SK-N-SH treated with all-trans-retinoic acid at 6 μM for 48 hours (cell line): ENCODE measurements around the gene BICD1.

Experiments used
- ATAC-seq: fragments of 200-7000 bp; cut with Tn5 transposase; 3 replicates; pipeline ENCODE4 v1.9.1; 2020; ENCODE audit warnings: mild to moderate bottlenecking, moderate library complexity
- ARNTL ChIP-seq: fragments of 450-650 bp; formaldehyde crosslinking; IDR thresholded peaks from 2 replicates; pipeline ENCODE4 v1.5.0; 2020; ENCODE audit warnings: low read depth, mild to moderate bottlenecking, moderate library complexity, borderline replicate concordance
- BACH2 ChIP-seq: fragments of 250-450 bp; sonication (Bioruptor Pico); IDR thresholded peaks from 2 replicates; pipeline ENCODE4 v1.9.0; 2021; ENCODE audit warnings: mild to moderate bottlenecking, borderline replicate concordance
- CREB5 ChIP-seq: fragments of 250-450 bp; sonication (Bioruptor Pico); IDR thresholded peaks from 2 replicates; pipeline ENCODE4 v1.5.1; 2020; ENCODE audit warnings: low read depth, mild to moderate bottlenecking, moderate library complexity
- CSDC2 ChIP-seq: fragments of 250-450 bp; sonication (Bioruptor Pico); IDR thresholded peaks from 2 replicates; pipeline ENCODE4 v1.5.0; 2020; ENCODE audit warnings: mild to moderate bottlenecking, moderate library complexity
- ESRRG ChIP-seq: fragments of 250-450 bp; sonication (Bioruptor Pico); IDR thresholded peaks from 2 replicates; pipeline ENCODE4 v1.6.1; 2021; ENCODE audit warnings: mild to moderate bottlenecking
- GLIS3 ChIP-seq: fragments of 250-450 bp; sonication (Bioruptor Pico); IDR thresholded peaks from 2 replicates; pipeline ENCODE4 v1.5.0; 2020; ENCODE audit warnings: mild to moderate bottlenecking, moderate library complexity
- ISL1 ChIP-seq: fragments of 250-450 bp; sonication (Bioruptor Pico); IDR thresholded peaks from 2 replicates; pipeline ENCODE4 v2.1.2; 2022; ENCODE audit warnings: mild to moderate bottlenecking, moderate library complexity
- OSR1 ChIP-seq: fragments of 250-450 bp; sonication (Bioruptor Pico); IDR thresholded peaks from 2 replicates; pipeline ENCODE4 v1.8.0; 2022; ENCODE audit warnings: moderate library complexity, mild to moderate bottlenecking, inconsistent platforms
- PATZ1 ChIP-seq: fragments of 250-450 bp; sonication (Bioruptor Pico); IDR thresholded peaks from 2 replicates; pipeline ENCODE4 v1.8.0; 2020; ENCODE audit warnings: mild to moderate bottlenecking, moderate library complexity, borderline replicate concordance
- PPARA ChIP-seq: fragments of 250-450 bp; sonication (Bioruptor Pico); IDR thresholded peaks from 2 replicates; pipeline ENCODE4 v1.5.0; 2020; ENCODE audit warnings: mild to moderate bottlenecking, borderline replicate concordance
- RARB ChIP-seq: fragments of 250-450 bp; sonication (Bioruptor Pico); IDR thresholded peaks from 2 replicates; pipeline ENCODE4 v1.8.0; 2021; ENCODE audit warnings: mild to moderate bottlenecking, moderate library complexity
- SNAI2 ChIP-seq: fragments of 250-450 bp; sonication (Bioruptor Pico); IDR thresholded peaks from 2 replicates; pipeline ENCODE4 v1.5.0; 2020; ENCODE audit warnings: mild to moderate bottlenecking, moderate library complexity
- TCF4 ChIP-seq: fragments of 250-450 bp; sonication (Bioruptor Pico); IDR thresholded peaks from 2 replicates; pipeline ENCODE4 v1.8.0; 2021; ENCODE audit warnings: mild to moderate bottlenecking, moderate library complexity, borderline replicate concordance
- TOX ChIP-seq: fragments of 250-450 bp; sonication (Bioruptor Pico); IDR thresholded peaks from 2 replicates; pipeline ENCODE4 v1.8.0; 2021; ENCODE audit warnings: mild to moderate bottlenecking, moderate library complexity, borderline replicate concordance
- TSHZ2 ChIP-seq: fragments of 250-450 bp; sonication (Bioruptor Pico); IDR thresholded peaks from 2 replicates; pipeline ENCODE4 v1.5.0; 2020; ENCODE audit warnings: mild to moderate bottlenecking, moderate library complexity
- ZC3H10 ChIP-seq: fragments of 250-450 bp; sonication (Bioruptor Pico); IDR thresholded peaks from 2 replicates; pipeline ENCODE4 v1.5.1; 2021; ENCODE audit warnings: mild to moderate bottlenecking, moderate library complexity
- ZFP3 ChIP-seq: fragments of 250-450 bp; sonication (Bioruptor Pico); IDR thresholded peaks from 2 replicates; pipeline ENCODE4 v1.5.0; 2020; ENCODE audit warnings: mild to moderate bottlenecking, moderate library complexity
- ZFP30 ChIP-seq: fragments of 450-650 bp; formaldehyde crosslinking; IDR thresholded peaks from 2 replicates; pipeline ENCODE4 v1.5.0; 2022; ENCODE audit warnings: mild to moderate bottlenecking, moderate library complexity
- ZNF565 ChIP-seq: fragments of 450-650 bp; formaldehyde crosslinking; conservative IDR thresholded peaks from 2 replicates; pipeline ENCODE4 v1.5.0; 2020; ENCODE audit warnings: low read depth, mild to moderate bottlenecking, moderate library complexity
- ZNF70 ChIP-seq: fragments of 450-650 bp; formaldehyde crosslinking; IDR thresholded peaks from 2 replicates; pipeline ENCODE4 v1.5.0; 2020; ENCODE audit warnings: mild to moderate bottlenecking, moderate library complexity
- ZNF8 ChIP-seq: fragments of 450-650 bp; formaldehyde crosslinking; IDR thresholded peaks from 2 replicates; pipeline ENCODE4 v1.5.0; 2020; ENCODE audit warnings: mild to moderate bottlenecking, moderate library complexity
- TF ChIP-seq, protein P1 (sequence below): fragments of 250-450 bp; sonication (Bioruptor Pico); IDR thresholded peaks from 2 replicates; pipeline ENCODE4 v1.8.0; 2021; ENCODE audit warnings: low read depth, mild to moderate bottlenecking, moderate library complexity, borderline replicate concordance
- TF ChIP-seq, protein P2 (sequence below): fragments of 250-450 bp; sonication (Bioruptor Pico); IDR thresholded peaks from 2 replicates; pipeline ENCODE4 v1.5.1; 2021; ENCODE audit warnings: mild to moderate bottlenecking, moderate library complexity

BICD1 gene

GRCh38 chr12:32105986-32106516 is 596 bp upstream of the BICD1 start:
- no peak for ATAC-seq
- TF ChIP-seq CSDC2 (CRISPR knock-in tag) (no peak), ISL1 (no peak), ESRRG (CRISPR knock-in tag) (no peak), ZFP3 (CRISPR knock-in tag) (no peak), BACH2 (no peak), GLIS3 (CRISPR knock-in tag) (no peak), TSHZ2 (CRISPR knock-in tag) (no peak), TCF4 (CRISPR knock-in tag) (no peak), RARB (CRISPR knock-in tag) (no peak), TOX (CRISPR knock-in tag) (no peak), SNAI2 (CRISPR knock-in tag) (no peak), ZNF70 (CRISPR knock-in tag) (no peak), ARNTL (CRISPR knock-in tag) (no peak), ZFP30 (no peak), ZC3H10 (CRISPR knock-in tag) (no peak), CREB5 (CRISPR knock-in tag) (no peak), PPARA (CRISPR knock-in tag) (no peak)
- TF ChIP-seq, protein P1, sequence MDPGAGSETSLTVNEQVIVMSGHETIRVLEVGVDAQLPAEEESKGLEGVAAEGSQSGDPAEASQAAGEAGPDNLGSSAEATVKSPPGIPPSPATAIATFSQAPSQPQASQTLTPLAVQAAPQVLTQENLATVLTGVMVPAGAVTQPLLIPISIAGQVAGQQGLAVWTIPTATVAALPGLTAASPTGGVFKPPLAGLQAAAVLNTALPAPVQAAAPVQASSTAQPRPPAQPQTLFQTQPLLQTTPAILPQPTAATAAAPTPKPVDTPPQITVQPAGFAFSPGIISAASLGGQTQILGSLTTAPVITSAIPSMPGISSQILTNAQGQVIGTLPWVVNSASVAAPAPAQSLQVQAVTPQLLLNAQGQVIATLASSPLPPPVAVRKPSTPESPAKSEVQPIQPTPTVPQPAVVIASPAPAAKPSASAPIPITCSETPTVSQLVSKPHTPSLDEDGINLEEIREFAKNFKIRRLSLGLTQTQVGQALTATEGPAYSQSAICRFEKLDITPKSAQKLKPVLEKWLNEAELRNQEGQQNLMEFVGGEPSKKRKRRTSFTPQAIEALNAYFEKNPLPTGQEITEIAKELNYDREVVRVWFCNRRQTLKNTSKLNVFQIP (CRISPR knock-in tag): no peak
- TF ChIP-seq, protein P2, sequence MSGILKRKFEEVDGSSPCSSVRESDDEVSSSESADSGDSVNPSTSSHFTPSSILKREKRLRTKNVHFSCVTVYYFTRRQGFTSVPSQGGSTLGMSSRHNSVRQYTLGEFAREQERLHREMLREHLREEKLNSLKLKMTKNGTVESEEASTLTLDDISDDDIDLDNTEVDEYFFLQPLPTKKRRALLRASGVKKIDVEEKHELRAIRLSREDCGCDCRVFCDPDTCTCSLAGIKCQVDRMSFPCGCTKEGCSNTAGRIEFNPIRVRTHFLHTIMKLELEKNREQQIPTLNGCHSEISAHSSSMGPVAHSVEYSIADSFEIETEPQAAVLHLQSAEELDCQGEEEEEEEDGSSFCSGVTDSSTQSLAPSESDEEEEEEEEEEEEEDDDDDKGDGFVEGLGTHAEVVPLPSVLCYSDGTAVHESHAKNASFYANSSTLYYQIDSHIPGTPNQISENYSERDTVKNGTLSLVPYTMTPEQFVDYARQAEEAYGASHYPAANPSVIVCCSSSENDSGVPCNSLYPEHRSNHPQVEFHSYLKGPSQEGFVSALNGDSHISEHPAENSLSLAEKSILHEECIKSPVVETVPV (CRISPR knock-in tag): no peak

DNA sequence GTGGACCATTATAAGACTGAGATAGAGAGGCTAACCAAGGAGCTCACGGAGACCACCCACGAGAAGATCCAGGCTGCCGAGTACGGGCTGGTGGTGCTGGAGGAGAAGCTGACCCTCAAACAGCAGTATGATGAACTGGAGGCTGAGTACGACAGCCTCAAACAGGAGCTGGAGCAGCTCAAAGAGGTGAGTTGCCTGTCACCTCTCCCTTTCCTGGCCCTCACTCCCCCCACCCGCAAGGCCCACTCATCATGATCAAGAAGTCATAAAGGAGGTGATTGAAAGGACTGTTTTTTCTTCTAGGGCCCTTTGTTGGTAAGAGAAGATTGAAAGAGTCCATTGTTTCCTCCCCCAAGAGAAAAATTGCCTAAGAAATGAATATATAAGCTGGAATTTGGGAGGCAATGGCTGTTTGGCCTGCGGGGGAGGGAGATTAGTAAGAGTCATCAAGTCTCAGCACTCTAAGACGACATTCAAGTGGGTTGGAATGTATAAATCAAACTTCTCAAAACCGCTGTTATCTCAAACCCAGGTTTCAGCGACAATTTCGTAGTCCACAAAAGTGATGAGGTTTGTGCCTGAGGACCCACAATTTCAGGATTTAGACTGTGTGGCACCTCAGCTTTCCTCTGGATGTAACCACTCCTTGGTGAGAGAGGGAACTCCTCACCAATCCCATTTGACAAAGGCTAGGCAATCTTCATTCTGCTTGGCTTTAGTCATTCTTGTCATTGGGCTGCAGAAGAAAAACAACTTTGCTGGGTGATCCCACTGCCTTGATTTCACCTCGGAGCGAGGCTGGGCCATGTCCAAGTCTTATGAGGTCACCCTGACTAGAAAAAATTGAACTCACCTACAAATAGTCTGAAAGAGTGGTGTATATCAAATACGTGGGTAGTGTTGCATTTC is 966 bp downstream of the BICD1 start:
- ATAC-seq: peak; percentile 55
- TF ChIP-seq ISL1 (no peak), OSR1 (CRISPR knock-in tag) (no peak), ZC3H10 (CRISPR knock-in tag) (no peak), TCF4 (CRISPR knock-in tag) (no peak), CREB5 (CRISPR knock-in tag) (no peak), GLIS3 (CRISPR knock-in tag) (no peak), TOX (CRISPR knock-in tag) (no peak), RARB (CRISPR knock-in tag) (no peak), ZNF565 (CRISPR knock-in tag) (no peak), SNAI2 (CRISPR knock-in tag) (no peak), ESRRG (CRISPR knock-in tag) (no peak), ZFP30 (no peak), ARNTL (CRISPR knock-in tag) (no peak), ZFP3 (CRISPR knock-in tag) (no peak), PATZ1 (CRISPR knock-in tag) (no peak), ZNF70 (CRISPR knock-in tag) (no peak), ZNF8 (no peak), CSDC2 (CRISPR knock-in tag) (no peak)
- TF ChIP-seq, protein P2 (CRISPR knock-in tag): no peak
- TF ChIP-seq, all 23 proteins: peak for 0
